ENCODE data around the gene FBXO3. TPM values are rescaled to one million over a fixed set of nuclear protein-coding genes. Genes with fewer than 3 reads are reported as not detected.

Gene FBXO3
- total RNA-seq, 2 donors from 2014 or later, result 12.8 to 15.0 TPM

DNA sequence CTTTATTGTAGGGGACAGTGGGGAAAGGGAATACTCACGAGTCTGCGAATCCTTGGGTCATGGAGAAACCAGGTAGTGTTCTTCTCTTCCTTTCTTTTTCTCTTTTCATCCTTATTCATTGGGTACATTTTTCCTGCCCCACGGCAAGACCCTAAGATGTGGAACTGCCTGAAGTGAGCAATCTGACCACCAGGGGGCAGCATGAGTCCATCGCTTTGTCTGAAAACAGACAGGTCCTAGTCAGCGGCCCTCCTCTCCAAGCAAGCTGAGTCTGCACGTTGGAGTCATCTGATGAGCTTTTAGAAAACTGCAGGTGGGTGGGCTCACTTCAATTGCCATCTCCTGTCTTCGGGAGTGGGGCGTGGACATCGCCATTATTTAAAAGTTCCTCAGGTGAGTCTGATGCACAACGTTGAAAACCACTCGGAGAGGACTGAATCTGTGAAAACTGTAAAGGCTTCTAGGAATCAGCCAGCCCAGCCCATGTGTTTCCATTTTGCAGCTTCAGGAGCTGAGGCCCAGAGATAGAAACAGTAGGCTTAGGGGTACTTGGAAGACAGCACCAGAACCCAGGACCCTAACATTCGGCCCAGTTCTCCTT, 34.0 kb upstream of the FBXO3 start:
- H3K27me3 ChIP-seq (ENCODE audit: control insufficient read depth, insufficient read depth, low read length, poor library complexity, severe bottlenecking), result peaks cover 15% of the 10 kb centered on the region
- H3K4me1 ChIP-seq (ENCODE audit: control insufficient read depth, insufficient read depth, low read length), result no peaks in the 10 kb centered on the region
- no peaks in the 10 kb centered on the region for H3K36me3 ChIP-seq (ENCODE audit: control insufficient read depth, insufficient read depth, low read length)
- Mint-ChIP-seq H3K36me3 (ENCODE audit: low read depth) (no peaks in the 10 kb centered on the region), H3K27me3 (ENCODE audit: insufficient read depth) (peaks cover 11% of the 10 kb centered on the region), H3K4me3 (no peak overlapping the region), H3K27ac (no peak overlapping the region), H3K4me1 (peaks cover 2% of the 10 kb centered on the region), H3K9me3 (no peaks in the 10 kb centered on the region)
- 23 to 28% methylated on average over 7 to 10 of the region's 12 CpGs for whole genome bisulfite sequencing, 2 experiments (ENCODE audit: insufficient coverage in 1 of 2, insufficient read length in 1 of 2)
- no peak overlapping the region for H3K9ac ChIP-seq (ENCODE audit: extremely low read depth, low read length, poor library complexity, severe bottlenecking)
- H3K9me3 ChIP-seq (ENCODE audit: control insufficient read depth, low read length), result no peaks in the 10 kb centered on the region
- DNase-seq, result peak; percentile 98
- no peak overlapping the region for H3K4me3 ChIP-seq (ENCODE audit: low read length)
- TF ChIP-seq CTCF (conservative IDR thresholded peaks at IDR 0.05), result peak; percentile 93
- H3K27ac ChIP-seq (ENCODE audit: low read depth, low read length), result no peak overlapping the region

GRCh38 chr11:33804471-33804870, 30.2 kb upstream of the FBXO3 start:
- Mint-ChIP-seq H3K4me1 (peaks cover 11% of the 10 kb centered on the region), H3K27me3 (ENCODE audit: insufficient read depth) (peaks cover 34% of the 10 kb centered on the region), H3K9me3 (no peaks in the 10 kb centered on the region), H3K4me3 (no peak overlapping the region), H3K27ac (no peak overlapping the region), H3K36me3 (ENCODE audit: low read depth) (no peaks in the 10 kb centered on the region)
- H3K4me1 ChIP-seq (ENCODE audit: control insufficient read depth, insufficient read depth, low read length), result no peaks in the 10 kb centered on the region
- H3K9me3 ChIP-seq (ENCODE audit: control insufficient read depth, low read length), result no peaks in the 10 kb centered on the region
- no peak overlapping the region for H3K4me3 ChIP-seq (ENCODE audit: low read length)
- DNase-seq, result no peak
- 73 to 100% methylated on average over 1 to 2 of the region's 2 CpGs for WGBS, 2 experiments (ENCODE audit: insufficient coverage in 1 of 2, insufficient read length in 1 of 2)
- peaks cover 33% of the 10 kb centered on the region for H3K27me3 ChIP-seq (ENCODE audit: control insufficient read depth, insufficient read depth, low read length, poor library complexity, severe bottlenecking)
- H3K27ac ChIP-seq (ENCODE audit: low read depth, low read length), result no peak overlapping the region
- H3K36me3 ChIP-seq (ENCODE audit: control insufficient read depth, insufficient read depth, low read length), result no peaks in the 10 kb centered on the region
- TF ChIP-seq CTCF (conservative IDR thresholded peaks at IDR 0.05), result no peak
- no peak overlapping the region for H3K9ac ChIP-seq (ENCODE audit: extremely low read depth, low read length, poor library complexity, severe bottlenecking)

GRCh38 chr11:33802194-33802950, 28.1 kb upstream of the FBXO3 start:
- Mint-ChIP-seq H3K9me3 (no peaks in the 10 kb centered on the region), H3K36me3 (ENCODE audit: low read depth) (no peaks in the 10 kb centered on the region), H3K4me3 (peak overlapping the region; percentile 61), H3K27me3 (ENCODE audit: insufficient read depth) (peaks cover 44% of the 10 kb centered on the region), H3K27ac (no peak overlapping the region), H3K4me1 (peaks cover 10% of the 10 kb centered on the region)
- 2 to 8% methylated on average over 5 to 18 of the region's 18 CpGs for WGBS, 2 experiments (ENCODE audit: insufficient coverage in 1 of 2, insufficient read length in 1 of 2)
- Histone ChIP-seq H3K9me3 (ENCODE audit: control insufficient read depth, low read length) (no peaks in the 10 kb centered on the region), H3K36me3 (ENCODE audit: control insufficient read depth, insufficient read depth, low read length) (no peaks in the 10 kb centered on the region), H3K4me3 (ENCODE audit: low read length) (peak overlapping the region; percentile 83), H3K9ac (ENCODE audit: extremely low read depth, low read length, poor library complexity, severe bottlenecking) (peak overlapping the region; percentile 6), H3K4me1 (ENCODE audit: control insufficient read depth, insufficient read depth, low read length) (no peaks in the 10 kb centered on the region), H3K27ac (ENCODE audit: low read depth, low read length) (no peak overlapping the region), H3K27me3 (ENCODE audit: control insufficient read depth, insufficient read depth, low read length, poor library complexity, severe bottlenecking) (peaks cover 51% of the 10 kb centered on the region)
- peak; percentile 95 for DNase-seq
- TF ChIP-seq CTCF (conservative IDR thresholded peaks at IDR 0.05), result no peak

Data from endodermal cell (in vitro differentiated cells).